HCT116 (cell line): ENCODE measurements around the gene NCOA1. TPM values are rescaled to one million over a fixed set of nuclear protein-coding genes. Genes with fewer than 3 reads are reported as not detected.

Source experiments
- ATAC-seq: fragments of 200-7000 bp; cut with Tn5 transposase; 2 replicates; pipeline ENCODE4 v1.9.1; 2020; ENCODE audit warnings: mild to moderate bottlenecking, moderate library complexity
- BruUV-seq: library from RNA; stranded (reverse); fragments of 400-500 nt; replicated peaks from 2 replicates; lab custom pipeline; 2021; lab: Mats Ljungman, UMichigan
- CTCF ChIA-PET: fragments of 300-600 bp; sonication (Branson Sonifier 250); formaldehyde crosslinking; loops from one replicate; lab custom pipeline; 2021; ENCODE audit warnings: antibody characterized with exemption; lab: Charles Lee
- POLR2A ChIA-PET: fragments of 300-600, 350-600 bp; sonication (Branson Sonifier 250); formaldehyde crosslinking; loops from one replicate; lab custom pipeline; 2021; ENCODE audit warnings: antibody characterized with exemption; lab: Charles Lee
- RAD21 ChIA-PET, 2 experiments: fragments of 300-600 bp; sonication (Branson Sonifier 250); formaldehyde crosslinking; loops; one replicate each; lab custom pipeline; 2023; ENCODE audit warnings: low total read pairs in 2 of 2; ENCODE audit not compliant: uncharacterized antibody in 2 of 2, unreplicated experiment in 2 of 2, low non-redundant PET in 1 of 2; lab: Charles Lee
- DNase-seq: peaks from one replicate; pipeline ENCODE4 v3.0.0-alpha.2; 2010; ENCODE audit warnings: low read depth, low spot score
- H2AFZ ChIP-seq: fragments of 200-600 bp; shearing (Covaris generic), sonication (generic); 2 replicates; pipeline ENCODE4 v1.6.1; 2017; ENCODE audit warnings: low read depth, mixed run types, mixed read lengths, antibody characterized with exemption, low read length; ENCODE audit not compliant: poor library complexity, severe bottlenecking
- H3K27ac ChIP-seq: 2 replicates; pipeline ENCODE4 v1.5.1; 2012; ENCODE audit warnings: low read depth, low read length
- H3K27me3 ChIP-seq: fragments of 200-600 bp; sonication (generic); 2 replicates; pipeline ENCODE4 v1.6.1; 2016; ENCODE audit warnings: mixed run types, low read length, mixed read lengths; ENCODE audit not compliant: insufficient read depth
- H3K36me3 ChIP-seq, 2 experiments: fragments of 200-500 bp in 1 of 2; fragments of 200-600 bp in 1 of 2; sonication (Bioruptor generic) in 1 of 2; sonication (generic) in 1 of 2; 2 replicates each; pipeline versions ENCODE4 v1.5.1 to v1.6.1; 2014 to 2016; ENCODE audit warnings: low read length in 2 of 2, inconsistent platforms in 1 of 2, mixed read lengths in 1 of 2, mixed run types in 1 of 2; ENCODE audit not compliant: insufficient read depth in 2 of 2, control insufficient read depth in 1 of 2
- H3K4me1 ChIP-seq, 2 experiments: fragments of 200-600 bp in 1 of 2; sonication (generic) in 1 of 2; 2 replicates each; pipeline versions ENCODE4 v1.5.1 to v1.6.1; 2012 to 2017; ENCODE audit warnings: low read length in 2 of 2, inconsistent platforms in 1 of 2, mild to moderate bottlenecking in 1 of 2, mixed read lengths in 1 of 2, mixed run types in 1 of 2, moderate library complexity in 1 of 2; ENCODE audit not compliant: insufficient read depth in 2 of 2, control insufficient read depth in 1 of 2
- H3K4me2 ChIP-seq: fragments of 200-600 bp; sonication (generic); 2 replicates; pipeline ENCODE4 v1.6.1; 2017; ENCODE audit warnings: mixed run types, low read length, mixed read lengths
- H3K4me3 ChIP-seq, 2 experiments: fragments of 200-600 bp in 1 of 2; sonication (generic) in 1 of 2; replicated peaks in 1 of 2; 2 replicates each; pipeline ENCODE4 v1.5.1; 2011 to 2016; ENCODE audit warnings: low read length in 2 of 2, control low read depth in 1 of 2, low read depth in 1 of 2, mild to moderate bottlenecking in 1 of 2, mixed read lengths in 1 of 2, mixed run types in 1 of 2
- H3K79me2 ChIP-seq: fragments of 200-600 bp; sonication (generic); 2 replicates; pipeline ENCODE4 v1.6.1; 2017; ENCODE audit warnings: mild to moderate bottlenecking, mixed run types, low read length, moderate library complexity, mixed read lengths; ENCODE audit not compliant: insufficient read depth
- H3K9ac ChIP-seq: fragments of 200-600 bp; sonication (generic); 2 replicates; pipeline ENCODE4 v1.6.1; 2016; ENCODE audit warnings: low read length, mixed read lengths
- H3K9me2 ChIP-seq: fragments of 200-600 bp; sonication (generic), shearing (Covaris generic); 2 replicates; pipeline ENCODE4 v1.6.1; 2017; ENCODE audit warnings: mixed run types, mild to moderate bottlenecking, moderate library complexity; ENCODE audit not compliant: insufficient read depth
- H3K9me3 ChIP-seq, 2 experiments: fragments of 200-500 bp in 1 of 2; fragments of 200-600 bp in 1 of 2; sonication (Bioruptor generic) in 1 of 2; sonication (generic) in 1 of 2; 2 replicates each; pipeline ENCODE4 v1.6.1; 2014 to 2017; ENCODE audit warnings: low read length in 2 of 2, mixed read lengths in 2 of 2, inconsistent platforms in 1 of 2, low read depth in 1 of 2, mild to moderate bottlenecking in 1 of 2, mixed run types in 1 of 2, moderate library complexity in 1 of 2; ENCODE audit not compliant: control insufficient read depth in 1 of 2, insufficient read depth in 1 of 2
- H4K20me1 ChIP-seq: fragments of 200-600 bp; sonication (generic), shearing (Covaris generic); 2 replicates; pipeline ENCODE4 v1.6.1; 2017; ENCODE audit warnings: mixed run types, mild to moderate bottlenecking, moderate library complexity; ENCODE audit not compliant: insufficient read depth
- CBX3 ChIP-seq: IDR thresholded peaks from 2 replicates; pipeline ENCODE4 v1.6.1; 2012; ENCODE audit warnings: low read depth
- CEBPB ChIP-seq: IDR thresholded peaks from 2 replicates; pipeline ENCODE4 v1.6.1; 2012; ENCODE audit warnings: low read depth
- ELF1 ChIP-seq: IDR thresholded peaks from 2 replicates; pipeline ENCODE4 v1.6.1; 2012; ENCODE audit warnings: low read depth, borderline replicate concordance
- EZH2 ChIP-seq: fragments of 200-600 bp; sonication (generic); IDR thresholded peaks from 2 replicates; pipeline ENCODE4 v1.6.1; 2017; ENCODE audit warnings: antibody characterized with exemption, mixed run types
- FOSL1 ChIP-seq: IDR thresholded peaks from 2 replicates; pipeline ENCODE4 v1.6.1; 2012; ENCODE audit warnings: low read depth
- JUND ChIP-seq: IDR thresholded peaks from 2 replicates; pipeline ENCODE4 v1.6.1; 2012
- POLR2A ChIP-seq: IDR thresholded peaks from 2 replicates; pipeline ENCODE4 v1.7.0; 2011; ENCODE audit warnings: borderline replicate concordance; ENCODE audit not compliant: insufficient read depth, insufficient read length; ENCODE audit errors: extremely low read depth
- REST ChIP-seq: IDR thresholded peaks from 2 replicates; pipeline ENCODE4 v1.6.1; 2012; ENCODE audit warnings: low read depth
- SIN3A ChIP-seq: IDR thresholded peaks from 2 replicates; pipeline ENCODE4 v1.6.1; 2012; ENCODE audit warnings: low read depth
- SRF ChIP-seq: IDR thresholded peaks from 2 replicates; pipeline ENCODE4 v1.6.1; 2012; ENCODE audit warnings: low read depth
- TCF7L2 ChIP-seq: IDR thresholded peaks from 2 replicates; pipeline ENCODE4 v1.7.0; 2011; ENCODE audit warnings: borderline replicate concordance, inconsistent platforms; ENCODE audit not compliant: insufficient read depth, insufficient read length; ENCODE audit errors: extremely low read depth
- YY1 ChIP-seq: IDR thresholded peaks from 2 replicates; pipeline ENCODE4 v1.6.1; 2011; ENCODE audit warnings: low read length, low read depth, moderate library complexity, mild to moderate bottlenecking; ENCODE audit not compliant: insufficient replicate concordance; ENCODE audit errors: extremely low read depth
- ZFX ChIP-seq: fragments of 450-650 bp; IDR thresholded peaks from 2 replicates; pipeline ENCODE4 v1.6.1; 2017
- ZNF274 ChIP-seq: fragments of 200-500 bp; sonication (Bioruptor generic); IDR thresholded peaks from 2 replicates; pipeline ENCODE4 v1.6.1; 2014; ENCODE audit warnings: mild to moderate bottlenecking, low read depth, low read length, inconsistent platforms
- intact Hi-C: fragments of 100-400 bp; cut with micrococcal nuclease; formaldehyde crosslinking; loops from 2 replicates; pipeline ENCODE4 v1.10.0; 2022
- total RNA-seq: library from RNA; stranded (reverse); gene quantifications from one replicate; pipeline ENCODE4 v1.2.1, GENCODE V29; 2021; ENCODE audit not compliant: unreplicated experiment
- TF ChIP-seq, protein P1 (sequence below): IDR thresholded peaks from 2 replicates; pipeline ENCODE4 v1.6.1; 2011; ENCODE audit warnings: mild to moderate bottlenecking, low read length, moderate library complexity; ENCODE audit not compliant: insufficient replicate concordance; ENCODE audit errors: extremely low read depth

Gene NCOA1
- total RNA-seq, 1 experiment from 2014 or later, result 10.4 TPM

- ChIA-PET CTCF (no interaction called here), POLR2A (no interaction called here), RAD21 (no interaction called here)
- no peaks in the 10 kb centered on the region for H3K36me3 ChIP-seq
- ATAC-seq (no peak), DNase-seq (no peak)
- BruUV-seq, result no TSS peak
- H3K79me2 ChIP-seq, result no peaks in the 10 kb centered on the region
- H3K9me2 ChIP-seq, result no peaks in the 10 kb centered on the region
- H3K27ac ChIP-seq, result no peak overlapping the region
- H3K9ac ChIP-seq, result no peak overlapping the region
- TF ChIP-seq ELF1 (no peak), CEBPB (no peak), FOSL1 (no peak), POLR2A (no peak), TCF7L2 (no peak), ZFX (no peak), ZNF274 (no peak), SIN3A (no peak), EZH2 (no peak)
- H3K27me3 ChIP-seq, result no peaks in the 10 kb centered on the region
- intact Hi-C loops, result no loop called here
- no peaks in the 10 kb centered on the region for H4K20me1 ChIP-seq
- no peaks in the 10 kb centered on the region for H3K9me3 ChIP-seq
- H3K4me3 ChIP-seq, result no peak overlapping the region
- no peak overlapping the region for H2AFZ ChIP-seq
- H3K4me2 ChIP-seq, result no peak overlapping the region
- no peaks in the 10 kb centered on the region for H3K4me1 ChIP-seq
Observed at GRCh38 chr2:24625728-24626127, 134.7 kb downstream of the NCOA1 start.

DNA sequence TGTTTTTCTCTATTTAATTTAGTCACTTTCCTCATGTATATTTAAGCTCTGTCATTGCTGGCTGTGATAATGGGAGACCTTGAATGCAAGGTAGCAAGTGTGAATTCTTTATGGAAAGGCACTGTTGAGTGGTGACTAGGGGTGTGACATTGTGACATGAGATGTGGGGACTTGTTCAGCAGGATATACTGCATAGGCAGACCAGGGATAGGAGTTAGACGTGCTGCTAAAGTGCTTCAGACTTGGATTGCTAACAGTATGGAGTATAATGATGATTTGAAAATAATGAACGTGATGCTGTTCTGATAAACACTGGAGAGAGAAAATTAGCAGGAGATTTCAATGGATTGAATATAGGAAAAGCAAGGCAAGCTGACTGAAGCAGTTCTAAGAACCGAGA is 135.1 kb downstream of the NCOA1 start:
- ChIA-PET POLR2A (interaction anchor here (0.8 kb wide), 1 partner anchor 32 kb away, joined by 3 read pairs; no protein-coding TSS in a partner anchor), RAD21 (no interaction called here), CTCF (no interaction called here)
- no TSS peak for BruUV-seq
- H3K9me2 ChIP-seq, result no peaks in the 10 kb centered on the region
- no peaks in the 10 kb centered on the region for H3K4me1 ChIP-seq
- no peaks in the 10 kb centered on the region for H3K36me3 ChIP-seq
- H3K4me2 ChIP-seq, result no peak overlapping the region
- H3K9me3 ChIP-seq, result no peaks in the 10 kb centered on the region
- ATAC-seq (no peak), DNase-seq (no peak)
- H3K79me2 ChIP-seq, result no peaks in the 10 kb centered on the region
- H3K4me3 ChIP-seq, result no peak overlapping the region
- intact Hi-C loops, result no loop called here
- no peak overlapping the region for H2AFZ ChIP-seq
- no peaks in the 10 kb centered on the region for H3K27me3 ChIP-seq
- no peaks in the 10 kb centered on the region for H4K20me1 ChIP-seq
- H3K27ac ChIP-seq, result no peak overlapping the region
- H3K9ac ChIP-seq, result no peak overlapping the region
- TF ChIP-seq YY1 (no peak), CBX3 (no peak), SIN3A (no peak), REST (no peak), FOSL1 (no peak), SRF (no peak), JUND (no peak)
- TF ChIP-seq, protein P1, sequence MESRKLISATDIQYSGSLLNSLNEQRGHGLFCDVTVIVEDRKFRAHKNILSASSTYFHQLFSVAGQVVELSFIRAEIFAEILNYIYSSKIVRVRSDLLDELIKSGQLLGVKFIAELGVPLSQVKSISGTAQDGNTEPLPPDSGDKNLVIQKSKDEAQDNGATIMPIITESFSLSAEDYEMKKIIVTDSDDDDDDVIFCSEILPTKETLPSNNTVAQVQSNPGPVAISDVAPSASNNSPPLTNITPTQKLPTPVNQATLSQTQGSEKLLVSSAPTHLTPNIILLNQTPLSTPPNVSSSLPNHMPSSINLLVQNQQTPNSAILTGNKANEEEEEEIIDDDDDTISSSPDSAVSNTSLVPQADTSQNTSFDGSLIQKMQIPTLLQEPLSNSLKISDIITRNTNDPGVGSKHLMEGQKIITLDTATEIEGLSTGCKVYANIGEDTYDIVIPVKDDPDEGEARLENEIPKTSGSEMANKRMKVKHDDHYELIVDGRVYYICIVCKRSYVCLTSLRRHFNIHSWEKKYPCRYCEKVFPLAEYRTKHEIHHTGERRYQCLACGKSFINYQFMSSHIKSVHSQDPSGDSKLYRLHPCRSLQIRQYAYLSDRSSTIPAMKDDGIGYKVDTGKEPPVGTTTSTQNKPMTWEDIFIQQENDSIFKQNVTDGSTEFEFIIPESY, result no peak
